HepG2 (cell line): ENCODE measurements around the gene MRPL50. TPM values are rescaled to one million over a fixed set of nuclear protein-coding genes. Genes with fewer than 3 reads are reported as not detected.
A peak's percentile ranks its signal among the peaks of the same experiment; 100 is the strongest.

Experiments
- ATAC-seq: fragments of 200-7000 bp; cut with Tn5 transposase; 3 replicates; pipeline ENCODE4 v1.9.1; 2020; ENCODE audit warnings: mild to moderate bottlenecking, moderate library complexity
- BruUV-seq: library from RNA; stranded (reverse); fragments of 400-500 nt; replicated peaks from 2 replicates; lab custom pipeline; 2021; lab: Mats Ljungman, UMichigan
- CTCF ChIA-PET: fragments of 300-600 bp; formaldehyde crosslinking; extraction: SDS; loops from one replicate; lab custom pipeline; 2021; ENCODE audit warnings: low total read pairs, inconsistent platforms, low intra/inter-chr PET ratio; lab: Yijun Ruan, JAX
- POLR2A ChIA-PET: fragments of 350-600 bp; sonication (Branson Sonifier 250); formaldehyde crosslinking; loops from one replicate; lab custom pipeline; 2020; ENCODE audit warnings: antibody characterized with exemption, inconsistent platforms; lab: Yijun Ruan, JAX
- DNase-seq: peaks from one replicate; pipeline ENCODE4 v3.0.0-alpha.2; 2015; ENCODE audit warnings: low spot score
- FAIRE-seq: peaks from 3 replicates; lab custom pipeline; 2011; peaks lifted over from hg19 to GRCh38; lab: Jason Lieb, UNC
- H2AFZ ChIP-seq: one replicate; pipeline ENCODE4 v1.6.1; 2011; ENCODE audit warnings: low read length, inconsistent platforms
- H3K27ac ChIP-seq: fragments of 300-600 bp; 3 replicates; pipeline ENCODE4 v1.8.0; 2011; ENCODE audit warnings: mixed run types, mild to moderate bottlenecking, mixed read lengths, low read length, inconsistent platforms; ENCODE audit not compliant: insufficient read depth; ENCODE audit errors: extremely low read length
- H3K27me3 ChIP-seq, 2 experiments: fragments of 200-600 bp in 1 of 2; 2 replicates in 1 of 2; 3 replicates in 1 of 2; pipeline versions ENCODE4 v1.6.0 to v1.8.0; 2011; ENCODE audit warnings: low read length in 2 of 2, mild to moderate bottlenecking in 2 of 2, moderate library complexity in 2 of 2, inconsistent platforms in 1 of 2; ENCODE audit not compliant: insufficient read depth in 2 of 2, control insufficient read depth in 1 of 2
- H3K36me3 ChIP-seq, 2 experiments: fragments of 200-600 bp in 1 of 2; replicated peaks in 1 of 2; 2 replicates in 1 of 2; 3 replicates in 1 of 2; pipeline versions ENCODE4 v1.5.1 to v1.8.0; 2011; ENCODE audit warnings: low read length in 2 of 2, inconsistent platforms in 1 of 2; ENCODE audit not compliant: insufficient read depth in 2 of 2, control insufficient read depth in 1 of 2
- H3K4me1 ChIP-seq: 2 replicates; pipeline ENCODE4 v1.5.1; 2012; ENCODE audit warnings: low read length, inconsistent platforms; ENCODE audit not compliant: insufficient read depth
- H3K4me2 ChIP-seq: 2 replicates; pipeline ENCODE4 v1.6.0; 2011; ENCODE audit warnings: low read depth, low read length, inconsistent platforms
- H3K4me3 ChIP-seq, 3 experiments: fragments of 200-600 bp in 1 of 3; sonication (generic), shearing (Covaris generic) in 1 of 3; replicated peaks in 1 of 3; 2 replicates each; pipeline ENCODE4 v1.5.1; 2011 to 2016; ENCODE audit warnings: low read length in 3 of 3, inconsistent platforms in 2 of 3, low read depth in 2 of 3, mild to moderate bottlenecking in 2 of 3, control low read depth in 1 of 3, mixed read lengths in 1 of 3; ENCODE audit not compliant: insufficient read depth in 1 of 3
- H3K79me2 ChIP-seq: one replicate; pipeline ENCODE4 v1.6.1; 2011; ENCODE audit warnings: low read length, inconsistent platforms; ENCODE audit not compliant: insufficient read depth
- H3K9ac ChIP-seq: 2 replicates; pipeline ENCODE4 v1.6.0; 2011; ENCODE audit warnings: mild to moderate bottlenecking, low read depth, low read length, inconsistent platforms; ENCODE audit not compliant: insufficient read depth
- H3K9me3 ChIP-seq: 2 replicates; pipeline ENCODE4 v1.5.1; 2012; ENCODE audit warnings: mild to moderate bottlenecking, low read length
- H4K20me1 ChIP-seq: 2 replicates; pipeline ENCODE4 v1.6.0; 2011; ENCODE audit warnings: inconsistent platforms, mild to moderate bottlenecking, low read length, moderate library complexity; ENCODE audit not compliant: insufficient read depth
- NCOA5 ChIP-seq: sonication (generic); formaldehyde crosslinking; IDR thresholded peaks from 2 replicates; pipeline ENCODE4 v1.4.0; 2020; ENCODE audit warnings: missing genetic modification reagents
- ZNF143 ChIP-seq: sonication (generic); formaldehyde crosslinking; IDR thresholded peaks from 2 replicates; pipeline ENCODE4 v1.4.0; 2020; ENCODE audit warnings: missing genetic modification reagents
- ZNF768 ChIP-seq: sonication (generic); formaldehyde crosslinking; IDR thresholded peaks from 2 replicates; pipeline ENCODE4 v1.4.0; 2020; ENCODE audit warnings: missing genetic modification reagents
- WGBS: methylation state at CpG from one replicate; pipeline ENCODE4 v1.1.6; 2017; ENCODE audit warnings: low lambda C conversion rate; 5-methylcytosine and 5-hydroxymethylcytosine counted together
- in situ Hi-C: cut with HindIII; loops from 2 replicates; pipeline ENCODE4 v1.10.0; 2017; ENCODE audit warnings: low pct_unique_long_range_greater_than_20kb; ENCODE audit not compliant: extremely low pct_ligation_motif_present
- intact Hi-C: fragments of 100-400 bp; cut with micrococcal nuclease; formaldehyde crosslinking; loops from one replicate; pipeline ENCODE4 v1.10.0; 2022; ENCODE audit not compliant: unreplicated experiment
- polyA plus RNA-seq, 8 experiments: library from polyadenylated mRNA; depleted of rRNA in 3 of 8; stranded (reverse) in 7 of 8; unstranded in 1 of 8; fragments of >200 nt; fragmentation: Illumina TruSeq in 4 of 8; extraction: Trizol in 4 of 8; gene quantifications; 2 replicates each; pipeline versions ENCODE4 v1.2.1 to v1.2.3, GENCODE V29; 2011 to 2016; ENCODE audit warnings: low read depth in 4 of 8, missing spikeins in 1 of 8, mixed read lengths in 1 of 8; ENCODE audit not compliant: insufficient read depth in 1 of 8
- total RNA-seq, 5 experiments: library from RNA; depleted of rRNA; stranded (reverse); fragments of >200 nt; fragmentation: Illumina TruSeq; extraction: Trizol; gene quantifications; 2 replicates each; pipeline ENCODE4 v1.2.3, GENCODE V29; 2016; ENCODE audit warnings: low read depth in 1 of 5
- TF ChIP-seq, protein P1 (sequence below): sonication (generic); formaldehyde crosslinking; IDR thresholded peaks from 2 replicates; pipeline ENCODE4 v1.5.1; 2020; ENCODE audit warnings: mild to moderate bottlenecking, missing genetic modification reagents, borderline replicate concordance
- TF ChIP-seq, protein P2 (sequence below): sonication (generic); formaldehyde crosslinking; IDR thresholded peaks from 2 replicates; pipeline ENCODE4 v1.5.0; 2020; ENCODE audit warnings: mild to moderate bottlenecking, low read depth, missing genetic modification reagents, borderline replicate concordance
- TF ChIP-seq, protein P3 (sequence below): sonication (generic); formaldehyde crosslinking; IDR thresholded peaks from 2 replicates; pipeline ENCODE4 v1.5.1; 2020; ENCODE audit warnings: mild to moderate bottlenecking, missing genetic modification reagents, moderate library complexity

Gene MRPL50
- total and polyA plus RNA-seq, 2 of the 13 experiments (the other 11 are each of a cell fraction or from before 2014, with no cell fraction given), result 37.1 to 70.0 TPM

DNA sequence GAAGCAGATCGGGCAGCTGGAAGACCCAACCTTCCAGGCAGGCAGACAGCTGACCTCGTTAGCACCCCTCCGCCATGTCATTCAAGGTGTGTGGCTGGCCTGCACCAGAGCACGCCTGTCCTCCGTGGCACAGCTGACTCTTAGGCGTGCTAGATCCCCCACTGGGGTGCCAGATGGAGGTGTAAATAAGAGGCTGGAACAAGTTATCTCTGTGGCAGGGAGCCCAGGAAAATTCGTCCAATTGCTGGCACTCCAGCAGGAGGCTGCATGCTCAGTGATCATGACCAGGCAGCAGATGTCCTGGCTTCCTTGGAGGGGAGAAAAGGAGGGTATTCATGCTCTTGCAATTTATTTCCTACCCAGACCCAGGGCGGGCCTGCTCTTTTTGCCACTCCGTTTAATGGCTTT, 45.0 kb upstream of the MRPL50 start:
- Histone ChIP-seq H3K4me3 (no peak overlapping the region), H3K9ac (no peak overlapping the region), H4K20me1 (no peaks in the 10 kb centered on the region), H3K36me3 (no peaks in the 10 kb centered on the region), H3K4me1 (peaks cover 86% of the 10 kb centered on the region), H3K79me2 (no peaks in the 10 kb centered on the region), H3K27me3 (no peaks in the 10 kb centered on the region), H3K9me3 (peaks cover 7% of the 10 kb centered on the region; the same call in 1 of the 2 replicates), H2AFZ (no peak overlapping the region), H3K4me2 (no peak overlapping the region), H3K27ac (no peak overlapping the region)
- no TSS peak for BruUV-seq
- ATAC-seq (no peak), FAIRE-seq (no peak), DNase-seq (no peak)
- in situ Hi-C loops (loop anchor here (5.0 kb wide), 1 partner anchor 126 kb away; no protein-coding TSS in a partner anchor), intact Hi-C loops (no loop called here)
- TF ChIP-seq, protein P1, sequence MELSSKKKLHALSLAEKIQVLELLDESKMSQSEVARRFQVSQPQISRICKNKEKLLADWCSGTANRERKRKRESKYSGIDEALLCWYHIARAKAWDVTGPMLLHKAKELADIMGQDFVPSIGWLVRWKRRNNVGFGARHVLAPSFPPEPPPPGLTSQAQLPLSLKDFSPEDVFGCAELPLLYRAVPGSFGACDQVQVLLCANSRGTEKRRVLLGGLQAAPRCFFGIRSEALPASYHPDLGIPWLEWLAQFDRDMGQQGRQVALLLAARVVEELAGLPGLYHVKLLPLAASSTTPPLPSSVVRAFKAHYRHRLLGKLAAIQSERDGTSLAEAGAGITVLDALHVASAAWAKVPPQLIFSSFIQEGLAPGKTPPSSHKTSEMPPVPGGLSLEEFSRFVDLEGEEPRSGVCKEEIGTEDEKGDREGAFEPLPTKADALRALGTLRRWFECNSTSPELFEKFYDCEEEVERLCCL (CRISPR knock-in tag), result no peak
- TF ChIP-seq, protein P2, sequence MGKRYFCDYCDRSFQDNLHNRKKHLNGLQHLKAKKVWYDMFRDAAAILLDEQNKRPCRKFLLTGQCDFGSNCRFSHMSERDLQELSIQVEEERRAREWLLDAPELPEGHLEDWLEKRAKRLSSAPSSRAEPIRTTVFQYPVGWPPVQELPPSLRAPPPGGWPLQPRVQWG (CRISPR knock-in tag), result no peak
- TF ChIP-seq ZNF768 (CRISPR knock-in tag) (0 out of 2 replicates have a peak, but pooled peaks have one; percentile 18), NCOA5 (CRISPR knock-in tag) (0 out of 2 replicates have a peak, but pooled peaks have one; percentile 35), ZNF143 (CRISPR knock-in tag) (no peak)
- TF ChIP-seq, protein P3, sequence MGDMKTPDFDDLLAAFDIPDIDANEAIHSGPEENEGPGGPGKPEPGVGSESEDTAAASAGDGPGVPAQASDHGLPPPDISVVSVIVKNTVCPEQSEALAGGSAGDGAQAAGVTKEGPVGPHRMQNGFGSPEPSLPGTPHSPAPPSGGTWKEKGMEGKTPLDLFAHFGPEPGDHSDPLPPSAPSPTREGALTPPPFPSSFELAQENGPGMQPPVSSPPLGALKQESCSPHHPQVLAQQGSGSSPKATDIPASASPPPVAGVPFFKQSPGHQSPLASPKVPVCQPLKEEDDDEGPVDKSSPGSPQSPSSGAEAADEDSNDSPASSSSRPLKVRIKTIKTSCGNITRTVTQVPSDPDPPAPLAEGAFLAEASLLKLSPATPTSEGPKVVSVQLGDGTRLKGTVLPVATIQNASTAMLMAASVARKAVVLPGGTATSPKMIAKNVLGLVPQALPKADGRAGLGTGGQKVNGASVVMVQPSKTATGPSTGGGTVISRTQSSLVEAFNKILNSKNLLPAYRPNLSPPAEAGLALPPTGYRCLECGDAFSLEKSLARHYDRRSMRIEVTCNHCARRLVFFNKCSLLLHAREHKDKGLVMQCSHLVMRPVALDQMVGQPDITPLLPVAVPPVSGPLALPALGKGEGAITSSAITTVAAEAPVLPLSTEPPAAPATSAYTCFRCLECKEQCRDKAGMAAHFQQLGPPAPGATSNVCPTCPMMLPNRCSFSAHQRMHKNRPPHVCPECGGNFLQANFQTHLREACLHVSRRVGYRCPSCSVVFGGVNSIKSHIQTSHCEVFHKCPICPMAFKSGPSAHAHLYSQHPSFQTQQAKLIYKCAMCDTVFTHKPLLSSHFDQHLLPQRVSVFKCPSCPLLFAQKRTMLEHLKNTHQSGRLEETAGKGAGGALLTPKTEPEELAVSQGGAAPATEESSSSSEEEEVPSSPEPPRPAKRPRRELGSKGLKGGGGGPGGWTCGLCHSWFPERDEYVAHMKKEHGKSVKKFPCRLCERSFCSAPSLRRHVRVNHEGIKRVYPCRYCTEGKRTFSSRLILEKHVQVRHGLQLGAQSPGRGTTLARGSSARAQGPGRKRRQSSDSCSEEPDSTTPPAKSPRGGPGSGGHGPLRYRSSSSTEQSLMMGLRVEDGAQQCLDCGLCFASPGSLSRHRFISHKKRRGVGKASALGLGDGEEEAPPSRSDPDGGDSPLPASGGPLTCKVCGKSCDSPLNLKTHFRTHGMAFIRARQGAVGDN (CRISPR knock-in tag), result peak; percentile 42
- ChIA-PET CTCF (no interaction called here), POLR2A (no interaction called here)
- 93% methylated on average over 9 of the region's 9 CpGs for WGBS
